ENCODE measurements around the gene DEPDC5.
A peak's percentile ranks its signal among the peaks of the same experiment; 100 is the strongest.
"Not testable (repeated sequence)": the region's sequence is repeated elsewhere in the genome, so short reads cannot be mapped to it uniquely, and the experiment has no call there.

DEPDC5 gene

GRCh38 chr22:31749636-31750364 is 4.0 kb upstream of the DEPDC5 start, which contains the start of gene PRR14L:
Gene PRR14L (minus strand): TSS chr22:31750132. CDS start chr22:31738860, 11,272 bp downstream.
- DNase-seq = peak; percentile 50

- no peak for DNase-seq
Measured at GRCh38 chr22:31750365-31751284, 3.2 kb upstream of the DEPDC5 start.

GRCh38 chr22:31752096-31752847 is 1.5 kb upstream of the DEPDC5 start:
- no peak for DNase-seq

- DNase-seq = no peak
Measured at GRCh38 chr22:31753005-31753633, 700 bp upstream of the DEPDC5 start.

GRCh38 chr22:31754813-31755212 is 994 bp downstream of the DEPDC5 start:
- DNase-seq = no peak

GRCh38 chr22:31757265-31757664 is 3.4 kb downstream of the DEPDC5 start:
- no peak for DNase-seq

- DNase-seq = not testable (repeated sequence)
Measured at GRCh38 chr22:31758860-31759259, 5.0 kb downstream of the DEPDC5 start.

GRCh38 chr22:31764785-31765184 is 11.0 kb downstream of the DEPDC5 start:
- no peak for DNase-seq

- no peak for DNase-seq
Measured at GRCh38 chr22:31768422-31769059, 14.7 kb downstream of the DEPDC5 start.

GRCh38 chr22:31773416-31773815 is 19.6 kb downstream of the DEPDC5 start:
- no peak for DNase-seq

GRCh38 chr22:31776231-31776630 is 22.4 kb downstream of the DEPDC5 start:
- DNase-seq = no peak

GRCh38 chr22:31789803-31790202 is 36.0 kb downstream of the DEPDC5 start:
- DNase-seq = no peak

- DNase-seq = no peak
Measured at GRCh38 chr22:31790240-31790639, 36.4 kb downstream of the DEPDC5 start.

- DNase-seq = not testable (repeated sequence)
Measured at GRCh38 chr22:31799358-31799757, 45.5 kb downstream of the DEPDC5 start.

GRCh38 chr22:31800065-31800464 is 46.2 kb downstream of the DEPDC5 start:
- DNase-seq = no peak

- DNase-seq = not testable (repeated sequence)
Measured at GRCh38 chr22:31800861-31801260, 47.0 kb downstream of the DEPDC5 start.

GRCh38 chr22:31802575-31802974 is 48.8 kb downstream of the DEPDC5 start:
- DNase-seq = no peak

- DNase-seq = no peak
Measured at GRCh38 chr22:31806751-31807150, 52.9 kb downstream of the DEPDC5 start.

- no peak for DNase-seq
Measured at GRCh38 chr22:31812977-31813605, 59.3 kb downstream of the DEPDC5 start.

- not testable (repeated sequence) for DNase-seq
Measured at GRCh38 chr22:31813898-31814297, 60.1 kb downstream of the DEPDC5 start.

GRCh38 chr22:31814942-31815341 is 61.1 kb downstream of the DEPDC5 start:
- DNase-seq = no peak
